HCT116 (cell line): ENCODE data around the gene HDAC2.

Experiments used
- CEBPB ChIP-seq: IDR thresholded peaks from 2 replicates; pipeline ENCODE4 v1.6.1; 2012; ENCODE audit warnings: low read depth
- CTCF ChIP-seq, 3 experiments: fragments of 200-600 bp in 1 of 3; sonication (generic) in 1 of 3; IDR thresholded peaks in 2 of 3; conservative IDR thresholded peaks in 1 of 3; 2 replicates each; pipeline ENCODE4 v1.5.1; 2012 to 2017; ENCODE audit warnings: low read depth in 2 of 3, low read length in 2 of 3, antibody characterized with exemption in 1 of 3, borderline replicate concordance in 1 of 3, control low read depth in 1 of 3, mild to moderate bottlenecking in 1 of 3, mixed read lengths in 1 of 3, mixed run types in 1 of 3, moderate library complexity in 1 of 3; ENCODE audit not compliant: insufficient read depth in 1 of 3
- ELF1 ChIP-seq: IDR thresholded peaks from 2 replicates; pipeline ENCODE4 v1.6.1; 2012; ENCODE audit warnings: low read depth, borderline replicate concordance
- EZH2 ChIP-seq: fragments of 200-600 bp; sonication (generic); IDR thresholded peaks from 2 replicates; pipeline ENCODE4 v1.6.1; 2017; ENCODE audit warnings: antibody characterized with exemption, mixed run types
- POLR2A ChIP-seq: IDR thresholded peaks from 2 replicates; pipeline ENCODE4 v1.7.0; 2011; ENCODE audit warnings: borderline replicate concordance; ENCODE audit not compliant: insufficient read depth, insufficient read length; ENCODE audit errors: extremely low read depth
- POLR2AphosphoS5 ChIP-seq: IDR thresholded peaks from 2 replicates; pipeline ENCODE4 v1.6.1; 2011; ENCODE audit warnings: mild to moderate bottlenecking, low read depth, low read length, moderate library complexity
- SRF ChIP-seq: IDR thresholded peaks from 2 replicates; pipeline ENCODE4 v1.6.1; 2012; ENCODE audit warnings: low read depth
- TCF7L2 ChIP-seq: IDR thresholded peaks from 2 replicates; pipeline ENCODE4 v1.7.0; 2011; ENCODE audit warnings: borderline replicate concordance, inconsistent platforms; ENCODE audit not compliant: insufficient read depth, insufficient read length; ENCODE audit errors: extremely low read depth
- TF ChIP-seq, protein P1 (sequence below): IDR thresholded peaks from 2 replicates; pipeline ENCODE4 v1.6.1; 2011; ENCODE audit warnings: mild to moderate bottlenecking, low read length, moderate library complexity; ENCODE audit not compliant: insufficient replicate concordance; ENCODE audit errors: extremely low read depth
- TF ChIP-seq, protein P2 (sequence below): IDR thresholded peaks from 2 replicates; pipeline ENCODE4 v1.6.1; 2012

DNA sequence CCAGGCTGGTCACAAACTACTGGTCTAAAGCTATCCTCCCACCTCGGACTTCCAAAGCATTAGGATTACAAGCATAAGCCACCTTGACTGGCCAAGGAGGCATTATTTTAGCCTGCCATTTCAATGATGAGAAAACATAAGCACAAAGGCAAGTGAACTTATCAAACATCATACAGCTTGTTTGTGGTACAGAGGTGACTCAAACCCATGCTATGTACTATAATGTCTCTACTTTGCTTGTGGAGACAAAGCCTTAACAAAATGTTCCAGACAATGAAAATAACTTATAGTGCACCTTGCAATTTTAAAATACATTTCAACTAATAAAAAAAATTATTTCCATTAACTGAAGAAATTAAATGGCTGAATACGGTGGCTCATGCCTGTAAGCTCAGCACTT is 26.2 kb downstream of the HDAC2 start:
- no peak for TF ChIP-seq CTCF (IDR thresholded peaks at IDR 0.05 in 2 of 3, conservative IDR thresholded peaks at IDR 0.05 in 1 of 3; ENCODE audit: borderline replicate concordance in 1 of 3, insufficient read depth in 1 of 3, low read depth in 2 of 3, low read length in 2 of 3)
- no peak for TF ChIP-seq EZH2
- TF ChIP-seq SRF, result no peak
- no peak for TF ChIP-seq POLR2A
- no peak for TF ChIP-seq ELF1
- no peak for TF ChIP-seq TCF7L2
- TF ChIP-seq, protein P1, sequence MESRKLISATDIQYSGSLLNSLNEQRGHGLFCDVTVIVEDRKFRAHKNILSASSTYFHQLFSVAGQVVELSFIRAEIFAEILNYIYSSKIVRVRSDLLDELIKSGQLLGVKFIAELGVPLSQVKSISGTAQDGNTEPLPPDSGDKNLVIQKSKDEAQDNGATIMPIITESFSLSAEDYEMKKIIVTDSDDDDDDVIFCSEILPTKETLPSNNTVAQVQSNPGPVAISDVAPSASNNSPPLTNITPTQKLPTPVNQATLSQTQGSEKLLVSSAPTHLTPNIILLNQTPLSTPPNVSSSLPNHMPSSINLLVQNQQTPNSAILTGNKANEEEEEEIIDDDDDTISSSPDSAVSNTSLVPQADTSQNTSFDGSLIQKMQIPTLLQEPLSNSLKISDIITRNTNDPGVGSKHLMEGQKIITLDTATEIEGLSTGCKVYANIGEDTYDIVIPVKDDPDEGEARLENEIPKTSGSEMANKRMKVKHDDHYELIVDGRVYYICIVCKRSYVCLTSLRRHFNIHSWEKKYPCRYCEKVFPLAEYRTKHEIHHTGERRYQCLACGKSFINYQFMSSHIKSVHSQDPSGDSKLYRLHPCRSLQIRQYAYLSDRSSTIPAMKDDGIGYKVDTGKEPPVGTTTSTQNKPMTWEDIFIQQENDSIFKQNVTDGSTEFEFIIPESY, result no peak
- TF ChIP-seq CEBPB, result no peak
- no peak for TF ChIP-seq POLR2AphosphoS5
- TF ChIP-seq, protein P2, sequence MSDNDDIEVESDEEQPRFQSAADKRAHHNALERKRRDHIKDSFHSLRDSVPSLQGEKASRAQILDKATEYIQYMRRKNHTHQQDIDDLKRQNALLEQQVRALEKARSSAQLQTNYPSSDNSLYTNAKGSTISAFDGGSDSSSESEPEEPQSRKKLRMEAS, result no peak
